Stimulated activated CD4-positive, alpha-beta T cell treated with anti-CD3 and anti-CD28 coated beads, Interleukin-2, amount 100 ng/mL, for 24 hours (primary cell): ENCODE data around the gene SETDB1.

Experiments
- DNase-seq, 2 donors: peaks; one replicate each; pipeline ENCODE4 v3.0.0-alpha.2; 2020

Gene SETDB1

GRCh38 chr1:150944856-150945255, 18.7 kb downstream of the SETDB1 start:
- no peak for DNase-seq

GRCh38 chr1:150954708-150955107, 28.5 kb downstream of the SETDB1 start:
- DNase-seq: no peak

- DNase-seq: no peak
Observed at GRCh38 chr1:150955280-150955679, 29.1 kb downstream of the SETDB1 start.

- no peak for DNase-seq
Observed at GRCh38 chr1:150957666-150958065, 31.5 kb downstream of the SETDB1 start.

GRCh38 chr1:150960646-150961045, 34.5 kb downstream of the SETDB1 start:
- DNase-seq: no peak

- no peak for DNase-seq
Observed at GRCh38 chr1:150961756-150962155, 35.6 kb downstream of the SETDB1 start.

GRCh38 chr1:150963321-150964163, 37.4 kb downstream of the SETDB1 start:
- DNase-seq: no peak

- no peak for DNase-seq
Observed at GRCh38 chr1:150964164-150964489, 38.0 kb downstream of the SETDB1 start.

GRCh38 chr1:150965605-150966004, 39.4 kb downstream of the SETDB1 start:
- no peak for DNase-seq

GRCh38 chr1:150966011-150966410, 39.8 kb downstream of the SETDB1 start:
- no peak for DNase-seq

- no peak for DNase-seq
Observed at GRCh38 chr1:150967936-150968335, 41.8 kb downstream of the SETDB1 start.

GRCh38 chr1:150968491-150968890, 42.3 kb downstream of the SETDB1 start:
- DNase-seq: no peak

GRCh38 chr1:150969626-150970025, 43.5 kb downstream of the SETDB1 start:
- no peak for DNase-seq

GRCh38 chr1:150970808-150971582, 44.8 kb downstream of the SETDB1 start:
- no peak for DNase-seq

GRCh38 chr1:150971583-150972416, 45.6 kb downstream of the SETDB1 start:
- DNase-seq: no peak

- no peak for DNase-seq
Observed at GRCh38 chr1:150972417-150972940, 46.3 kb downstream of the SETDB1 start.

GRCh38 chr1:150973258-150973835, 47.2 kb downstream of the SETDB1 start:
- peak; percentile 37 to 38 for DNase-seq

- peak; percentile 49 to 55 for DNase-seq
Observed at GRCh38 chr1:150973836-150974579, 47.8 kb downstream of the SETDB1 start.

GRCh38 chr1:150974580-150975478, 48.7 kb downstream of the SETDB1 start, which contains the start of gene CERS2:
Gene CERS2, minus strand, starts transcription at chr1:150974835. Its CDS starts 5,745 bp downstream, at chr1:150969090.
- peak; percentile 66 to 73 for DNase-seq

GRCh38 chr1:150976401-150976821, 50.2 kb downstream of the SETDB1 start:
- DNase-seq: no peak
